Body of pancreas (tissue), 4 donors: ENCODE results near the gene DIAPH1.

Source experiments
- POLR2A ChIP-seq, 3 donors: fragments of 450-650 bp; IDR thresholded peaks; one replicate each; pipeline ENCODE4 v1.6.1; 2016; ENCODE audit warnings: antibody characterized with exemption in 3 of 3, mild to moderate bottlenecking in 2 of 3
- TF ChIP-seq, protein P1 (sequence below), 7 experiments: fragments of 450-650 bp in 4 of 7; fragments of 200-600 bp in 3 of 7; sonication (generic) in 3 of 7; IDR thresholded peaks; one replicate each; pipeline ENCODE4 v1.5.1; 2016 to 2019; ENCODE audit warnings: antibody characterized with exemption in 7 of 7

DNA sequence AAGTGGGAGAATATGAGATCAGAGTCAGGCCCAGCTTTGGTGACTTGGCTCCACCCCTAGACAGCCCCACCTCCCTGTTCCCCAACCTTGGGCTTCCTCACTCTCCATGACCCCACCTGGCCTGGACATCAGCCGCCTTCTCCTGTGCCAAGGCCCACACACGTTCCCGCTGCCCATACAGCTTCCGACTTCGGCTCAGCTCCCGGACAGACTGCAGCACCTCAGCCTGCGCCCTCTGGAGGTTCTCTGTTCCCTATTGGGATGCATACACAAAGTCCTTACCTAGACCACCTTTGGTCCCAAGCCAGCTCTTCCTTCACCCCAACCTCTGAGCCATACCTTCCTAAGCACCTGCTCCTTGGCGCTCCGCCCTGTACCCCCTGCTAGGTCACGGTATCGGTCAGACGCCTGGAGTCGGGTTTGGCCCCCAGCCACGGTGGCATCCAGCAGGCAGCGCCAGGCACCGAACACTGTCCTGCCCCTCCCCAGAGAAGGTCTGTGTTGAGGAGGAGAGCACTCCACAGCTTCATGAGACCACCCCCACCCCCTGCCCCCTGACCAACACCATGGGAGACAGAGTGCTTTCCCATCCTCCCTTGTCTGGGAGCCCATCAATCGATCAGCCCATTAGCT, 30.4 kb upstream of the DIAPH1 start:
- TF ChIP-seq, protein P1, sequence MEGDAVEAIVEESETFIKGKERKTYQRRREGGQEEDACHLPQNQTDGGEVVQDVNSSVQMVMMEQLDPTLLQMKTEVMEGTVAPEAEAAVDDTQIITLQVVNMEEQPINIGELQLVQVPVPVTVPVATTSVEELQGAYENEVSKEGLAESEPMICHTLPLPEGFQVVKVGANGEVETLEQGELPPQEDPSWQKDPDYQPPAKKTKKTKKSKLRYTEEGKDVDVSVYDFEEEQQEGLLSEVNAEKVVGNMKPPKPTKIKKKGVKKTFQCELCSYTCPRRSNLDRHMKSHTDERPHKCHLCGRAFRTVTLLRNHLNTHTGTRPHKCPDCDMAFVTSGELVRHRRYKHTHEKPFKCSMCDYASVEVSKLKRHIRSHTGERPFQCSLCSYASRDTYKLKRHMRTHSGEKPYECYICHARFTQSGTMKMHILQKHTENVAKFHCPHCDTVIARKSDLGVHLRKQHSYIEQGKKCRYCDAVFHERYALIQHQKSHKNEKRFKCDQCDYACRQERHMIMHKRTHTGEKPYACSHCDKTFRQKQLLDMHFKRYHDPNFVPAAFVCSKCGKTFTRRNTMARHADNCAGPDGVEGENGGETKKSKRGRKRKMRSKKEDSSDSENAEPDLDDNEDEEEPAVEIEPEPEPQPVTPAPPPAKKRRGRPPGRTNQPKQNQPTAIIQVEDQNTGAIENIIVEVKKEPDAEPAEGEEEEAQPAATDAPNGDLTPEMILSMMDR (IDR thresholded peaks at IDR 0.05), result no peak
- TF ChIP-seq POLR2A (IDR thresholded peaks at IDR 0.05), result no peak
